Activated CD8-positive, alpha-beta memory T cell treated with anti-CD3 and anti-CD28 coated beads for 24 hours (primary cell): ENCODE data around the gene DNAH8.

ENCODE experiments used
- DNase-seq: peaks from one replicate; pipeline ENCODE4 v3.0.0-alpha.2; 2020

The DNAH8 gene

GRCh38 chr6:39056681-39057080 lies 341.6 kb downstream of the DNAH8 start:
- DNase-seq: no peak

GRCh38 chr6:39057251-39058155 lies 342.4 kb downstream of the DNAH8 start:
- DNase-seq: no peak

- no peak for DNase-seq
Observed at GRCh38 chr6:39058471-39059147, 343.5 kb downstream of the DNAH8 start.

- no peak for DNase-seq
Observed at GRCh38 chr6:39059496-39060310, 344.6 kb downstream of the DNAH8 start.

GRCh38 chr6:39060467-39061160 lies 345.5 kb downstream of the DNAH8 start:
- DNase-seq: no peak

- no peak for DNase-seq
Observed at GRCh38 chr6:39061182-39061581, 346.1 kb downstream of the DNAH8 start.

GRCh38 chr6:39061588-39061987 lies 346.5 kb downstream of the DNAH8 start:
- DNase-seq: no peak

GRCh38 chr6:39062014-39062740 lies 347.1 kb downstream of the DNAH8 start:
- no peak for DNase-seq

GRCh38 chr6:39063526-39063925 lies 348.4 kb downstream of the DNAH8 start:
- DNase-seq: no peak

GRCh38 chr6:39065561-39065960 lies 350.4 kb downstream of the DNAH8 start:
- no peak for DNase-seq

GRCh38 chr6:39068391-39068790 lies 353.3 kb downstream of the DNAH8 start:
- DNase-seq: no peak

GRCh38 chr6:39072830-39073229 lies 357.7 kb downstream of the DNAH8 start:
- no peak for DNase-seq

GRCh38 chr6:39073471-39074355 lies 358.6 kb downstream of the DNAH8 start:
- no peak for DNase-seq

GRCh38 chr6:39074486-39074885 lies 359.4 kb downstream of the DNAH8 start:
- no peak for DNase-seq

GRCh38 chr6:39075010-39075686 lies 360.0 kb downstream of the DNAH8 start:
- DNase-seq: no peak

- DNase-seq: no peak
Observed at GRCh38 chr6:39075807-39076622, 360.9 kb downstream of the DNAH8 start.

GRCh38 chr6:39076623-39077535 lies 361.8 kb downstream of the DNAH8 start:
- no peak for DNase-seq

GRCh38 chr6:39077882-39078594 lies 362.9 kb downstream of the DNAH8 start:
- DNase-seq: peak; percentile 40
